ENCODE measurements around the gene CA9.

CA9 gene

DNA sequence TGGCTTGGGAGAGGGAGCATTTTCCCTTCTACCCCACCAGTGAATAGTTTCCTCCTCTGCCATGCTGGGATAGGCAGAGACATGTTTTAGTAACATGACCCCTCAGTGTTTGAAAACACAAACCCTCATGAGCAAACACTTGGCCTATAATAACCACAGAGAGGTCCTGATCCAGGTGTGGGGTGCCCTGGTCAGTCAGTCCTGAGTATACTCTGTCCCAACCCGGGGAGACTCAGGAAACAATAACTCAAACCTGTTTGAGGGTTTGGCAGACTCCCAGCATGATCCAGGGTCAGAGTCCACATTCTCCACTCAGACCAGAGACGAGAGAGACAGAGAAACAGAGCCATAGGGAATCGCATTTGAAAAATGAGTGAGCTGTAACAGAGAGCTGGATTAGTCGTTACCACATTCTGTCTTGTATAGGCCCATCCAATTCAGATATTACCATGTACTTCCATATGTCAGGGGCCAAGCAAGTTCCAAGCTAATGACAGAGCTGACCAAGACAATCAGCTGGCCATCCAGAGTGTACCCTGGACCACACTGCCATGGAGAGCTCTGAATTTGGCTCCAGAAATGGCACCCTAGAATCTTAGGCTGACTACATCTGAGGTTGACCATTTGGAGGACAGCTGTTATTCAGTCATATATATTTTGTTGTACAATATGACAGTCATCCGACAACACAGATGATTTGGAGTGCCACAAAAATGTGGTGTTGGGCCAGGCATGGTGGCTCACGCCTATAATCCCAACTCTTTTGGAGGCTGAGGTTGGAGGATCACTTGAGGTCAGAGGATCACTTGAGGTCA is 4.2 kb upstream of the CA9 start:
- H3K4me3 ChIP-seq (replicated peaks in 1 of 2; ENCODE audit: low read depth in 2 of 2, low read length in 2 of 2), result no peak overlapping the region
- DNase-seq (ENCODE audit: low read depth in 2 of 2), result peak in 1 of 2 donors; percentile 22
- TF ChIP-seq, protein P1, sequence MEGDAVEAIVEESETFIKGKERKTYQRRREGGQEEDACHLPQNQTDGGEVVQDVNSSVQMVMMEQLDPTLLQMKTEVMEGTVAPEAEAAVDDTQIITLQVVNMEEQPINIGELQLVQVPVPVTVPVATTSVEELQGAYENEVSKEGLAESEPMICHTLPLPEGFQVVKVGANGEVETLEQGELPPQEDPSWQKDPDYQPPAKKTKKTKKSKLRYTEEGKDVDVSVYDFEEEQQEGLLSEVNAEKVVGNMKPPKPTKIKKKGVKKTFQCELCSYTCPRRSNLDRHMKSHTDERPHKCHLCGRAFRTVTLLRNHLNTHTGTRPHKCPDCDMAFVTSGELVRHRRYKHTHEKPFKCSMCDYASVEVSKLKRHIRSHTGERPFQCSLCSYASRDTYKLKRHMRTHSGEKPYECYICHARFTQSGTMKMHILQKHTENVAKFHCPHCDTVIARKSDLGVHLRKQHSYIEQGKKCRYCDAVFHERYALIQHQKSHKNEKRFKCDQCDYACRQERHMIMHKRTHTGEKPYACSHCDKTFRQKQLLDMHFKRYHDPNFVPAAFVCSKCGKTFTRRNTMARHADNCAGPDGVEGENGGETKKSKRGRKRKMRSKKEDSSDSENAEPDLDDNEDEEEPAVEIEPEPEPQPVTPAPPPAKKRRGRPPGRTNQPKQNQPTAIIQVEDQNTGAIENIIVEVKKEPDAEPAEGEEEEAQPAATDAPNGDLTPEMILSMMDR (IDR thresholded peaks at IDR 0.05; ENCODE audit: low read depth, low read length), result no peak

DNA sequence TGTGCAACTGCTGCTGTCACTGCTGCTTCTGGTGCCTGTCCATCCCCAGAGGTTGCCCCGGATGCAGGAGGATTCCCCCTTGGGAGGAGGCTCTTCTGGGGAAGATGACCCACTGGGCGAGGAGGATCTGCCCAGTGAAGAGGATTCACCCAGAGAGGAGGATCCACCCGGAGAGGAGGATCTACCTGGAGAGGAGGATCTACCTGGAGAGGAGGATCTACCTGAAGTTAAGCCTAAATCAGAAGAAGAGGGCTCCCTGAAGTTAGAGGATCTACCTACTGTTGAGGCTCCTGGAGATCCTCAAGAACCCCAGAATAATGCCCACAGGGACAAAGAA is 265 bp downstream of the CA9 start:
- no peak for DNase-seq (ENCODE audit: low read depth in 2 of 2)
- TF ChIP-seq, protein P1 (IDR thresholded peaks at IDR 0.05; ENCODE audit: low read depth, low read length), result no peak
- no peak overlapping the region for H3K4me3 ChIP-seq (replicated peaks in 1 of 2; ENCODE audit: low read depth in 2 of 2, low read length in 2 of 2)

DNA sequence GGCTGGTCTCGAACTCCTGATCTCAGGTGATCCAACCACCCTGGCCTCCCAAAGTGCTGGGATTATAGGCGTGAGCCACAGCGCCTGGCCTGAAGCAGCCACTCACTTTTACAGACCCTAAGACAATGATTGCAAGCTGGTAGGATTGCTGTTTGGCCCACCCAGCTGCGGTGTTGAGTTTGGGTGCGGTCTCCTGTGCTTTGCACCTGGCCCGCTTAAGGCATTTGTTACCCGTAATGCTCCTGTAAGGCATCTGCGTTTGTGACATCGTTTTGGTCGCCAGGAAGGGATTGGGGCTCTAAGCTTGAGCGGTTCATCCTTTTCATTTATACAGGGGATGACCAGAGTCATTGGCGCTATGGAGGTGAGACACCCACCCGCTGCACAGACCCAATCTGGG is 1.5 kb downstream of the CA9 start:
- DNase-seq (ENCODE audit: low read depth in 2 of 2), result no peak
- TF ChIP-seq, protein P1 (IDR thresholded peaks at IDR 0.05; ENCODE audit: low read depth, low read length), result no peak
- no peak overlapping the region for H3K4me3 ChIP-seq (replicated peaks in 1 of 2; ENCODE audit: low read depth in 2 of 2, low read length in 2 of 2)

DNA sequence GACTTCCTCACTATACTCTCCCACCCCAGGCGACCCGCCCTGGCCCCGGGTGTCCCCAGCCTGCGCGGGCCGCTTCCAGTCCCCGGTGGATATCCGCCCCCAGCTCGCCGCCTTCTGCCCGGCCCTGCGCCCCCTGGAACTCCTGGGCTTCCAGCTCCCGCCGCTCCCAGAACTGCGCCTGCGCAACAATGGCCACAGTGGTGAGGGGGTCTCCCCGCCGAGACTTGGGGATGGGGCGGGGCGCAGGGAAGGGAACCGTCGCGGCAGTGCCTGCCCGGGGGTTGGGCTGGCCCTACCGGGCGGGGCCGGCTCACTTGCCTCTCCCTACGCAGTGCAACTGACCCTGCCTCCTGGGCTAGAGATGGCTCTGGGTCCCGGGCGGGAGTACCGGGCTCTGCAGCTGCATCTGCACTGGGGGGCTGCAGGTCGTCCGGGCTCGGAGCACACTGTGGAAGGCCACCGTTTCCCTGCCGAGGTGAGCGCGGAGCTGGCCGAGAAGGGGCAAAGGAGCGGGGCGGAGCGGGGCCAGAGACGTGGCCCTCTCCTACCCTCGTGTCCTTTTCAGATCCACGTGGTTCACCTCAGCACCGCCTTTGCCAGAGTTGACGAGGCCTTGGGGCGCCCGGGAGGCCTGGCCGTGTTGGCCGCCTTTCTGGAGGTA is 2.1 kb downstream of the CA9 start:
- no peak for DNase-seq (ENCODE audit: low read depth in 2 of 2)
- peak overlapping the region; percentile 48 to 49 for H3K4me3 ChIP-seq (replicated peaks in 1 of 2; ENCODE audit: low read depth in 2 of 2, low read length in 2 of 2)
- TF ChIP-seq, protein P1 (IDR thresholded peaks at IDR 0.05; ENCODE audit: low read depth, low read length), result no peak

DNA sequence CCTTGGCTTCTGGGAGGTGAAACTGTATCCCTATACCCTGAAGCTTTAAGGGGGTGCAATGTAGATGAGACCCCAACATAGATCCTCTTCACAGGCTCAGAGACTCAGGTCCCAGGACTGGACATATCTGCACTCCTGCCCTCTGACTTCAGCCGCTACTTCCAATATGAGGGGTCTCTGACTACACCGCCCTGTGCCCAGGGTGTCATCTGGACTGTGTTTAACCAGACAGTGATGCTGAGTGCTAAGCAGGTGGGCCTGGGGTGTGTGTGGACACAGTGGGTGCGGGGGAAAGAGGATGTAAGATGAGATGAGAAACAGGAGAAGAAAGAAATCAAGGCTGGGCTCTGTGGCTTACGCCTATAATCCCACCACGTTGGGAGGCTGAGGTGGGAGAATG is 5.4 kb downstream of the CA9 start:
- TF ChIP-seq, protein P1 (IDR thresholded peaks at IDR 0.05; ENCODE audit: low read depth, low read length), result no peak
- no peak for DNase-seq (ENCODE audit: low read depth in 2 of 2)
- H3K4me3 ChIP-seq (replicated peaks in 1 of 2; ENCODE audit: low read depth in 2 of 2, low read length in 2 of 2), result no peak overlapping the region

DNA sequence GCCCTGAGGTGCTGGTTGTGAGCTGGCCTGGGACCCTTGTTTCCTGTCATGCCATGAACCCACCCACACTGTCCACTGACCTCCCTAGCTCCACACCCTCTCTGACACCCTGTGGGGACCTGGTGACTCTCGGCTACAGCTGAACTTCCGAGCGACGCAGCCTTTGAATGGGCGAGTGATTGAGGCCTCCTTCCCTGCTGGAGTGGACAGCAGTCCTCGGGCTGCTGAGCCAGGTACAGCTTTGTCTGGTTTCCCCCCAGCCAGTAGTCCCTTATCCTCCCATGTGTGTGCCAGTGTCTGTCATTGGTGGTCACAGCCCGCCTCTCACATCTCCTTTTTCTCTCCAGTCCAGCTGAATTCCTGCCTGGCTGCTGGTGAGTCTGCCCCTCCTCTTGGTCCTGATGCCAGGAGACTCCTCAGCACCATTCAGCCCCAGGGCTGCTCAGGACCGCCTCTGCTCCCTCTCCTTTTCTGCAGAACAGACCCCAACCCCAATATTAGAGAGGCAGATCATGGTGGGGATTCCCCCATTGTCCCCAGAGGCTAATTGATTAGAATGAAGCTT is 6.1 kb downstream of the CA9 start:
- H3K4me3 ChIP-seq (replicated peaks in 1 of 2; ENCODE audit: low read depth in 2 of 2, low read length in 2 of 2), result no peak overlapping the region
- TF ChIP-seq, protein P1 (IDR thresholded peaks at IDR 0.05; ENCODE audit: low read depth, low read length), result no peak
- no peak for DNase-seq (ENCODE audit: low read depth in 2 of 2)
